H9 (cell line): Measurements from ENCODE around the gene TEX38. TPM values are rescaled to one million over a fixed set of nuclear protein-coding genes. Genes with fewer than 3 reads are reported as not detected.

ENCODE experiments used
- DNase-seq: peaks from one replicate; pipeline ENCODE4 v3.0.0-alpha.2; 2017
- H2AFZ ChIP-seq: one replicate; pipeline ENCODE4 v1.6.1; 2013; ENCODE audit warnings: mild to moderate bottlenecking, low read length, control low read depth, moderate library complexity
- H2AK5ac ChIP-seq: 2 replicates; pipeline ENCODE4 v1.6.1; 2013; ENCODE audit warnings: low read length, control low read depth, mixed read lengths; ENCODE audit not compliant: insufficient read length
- H2BK120ac ChIP-seq: one replicate; pipeline ENCODE4 v1.6.1; 2013; ENCODE audit warnings: low read depth, mild to moderate bottlenecking, low read length, control low read depth, inconsistent platforms; ENCODE audit not compliant: poor library complexity, severe bottlenecking
- H2BK12ac ChIP-seq: 2 replicates; pipeline ENCODE4 v1.6.1; 2013; ENCODE audit warnings: low read length, control low read depth, mixed read lengths, low read depth; ENCODE audit not compliant: insufficient read length
- H2BK15ac ChIP-seq: 2 replicates; pipeline ENCODE4 v1.6.1; 2013; ENCODE audit warnings: low read depth, low read length, control low read depth
- H2BK20ac ChIP-seq: one replicate; pipeline ENCODE4 v1.6.1; 2013; ENCODE audit warnings: low read depth, mild to moderate bottlenecking, low read length, control low read depth, inconsistent platforms; ENCODE audit not compliant: poor library complexity, severe bottlenecking
- H2BK5ac ChIP-seq: 2 replicates; pipeline ENCODE4 v1.6.1; 2013; ENCODE audit warnings: low read length, control low read depth, mixed read lengths; ENCODE audit not compliant: insufficient read length
- H3K14ac ChIP-seq: 2 replicates; pipeline ENCODE4 v1.6.1; 2013; ENCODE audit warnings: low read length, control low read depth; ENCODE audit not compliant: insufficient read depth
- H3K18ac ChIP-seq: 2 replicates; pipeline ENCODE4 v1.6.1; 2013; ENCODE audit warnings: low read depth, mild to moderate bottlenecking, mixed read lengths, low read length, control low read depth; ENCODE audit not compliant: insufficient read length
- H3K23ac ChIP-seq: 2 replicates; pipeline ENCODE4 v1.6.1; 2013; ENCODE audit warnings: low read length, control low read depth, mixed read lengths, low read depth; ENCODE audit not compliant: insufficient read length
- H3K23me2 ChIP-seq: 2 replicates; pipeline ENCODE4 v1.6.1; 2013; ENCODE audit warnings: low read depth, mild to moderate bottlenecking, mixed read lengths, low read length, control low read depth; ENCODE audit not compliant: insufficient read length, poor library complexity, severe bottlenecking
- H3K27ac ChIP-seq: 2 replicates; pipeline ENCODE4 v1.5.1; 2013; ENCODE audit warnings: low read length, control low read depth, mixed read lengths, low read depth; ENCODE audit not compliant: insufficient read length
- H3K27me3 ChIP-seq: 2 replicates; pipeline ENCODE4 v1.6.1; 2013; ENCODE audit warnings: low read length, control low read depth, inconsistent platforms; ENCODE audit not compliant: insufficient read depth
- H3K4ac ChIP-seq: 2 replicates; pipeline ENCODE4 v1.6.1; 2013; ENCODE audit warnings: low read depth, mild to moderate bottlenecking, control low read depth, inconsistent platforms, low read length, moderate library complexity
- H3K4me1 ChIP-seq: 2 replicates; pipeline ENCODE4 v1.6.1; 2013; ENCODE audit warnings: low read length, control low read depth, inconsistent platforms; ENCODE audit not compliant: insufficient read depth
- H3K4me2 ChIP-seq: 2 replicates; pipeline ENCODE4 v1.6.1; 2013; ENCODE audit warnings: low read length, control low read depth, mixed read lengths; ENCODE audit not compliant: insufficient read length, insufficient read depth
- H3K56ac ChIP-seq: 2 replicates; pipeline ENCODE4 v1.6.1; 2013; ENCODE audit warnings: low read depth, mild to moderate bottlenecking, mixed read lengths, low read length, control low read depth; ENCODE audit not compliant: insufficient read length
- H3K79me1 ChIP-seq: 2 replicates; pipeline ENCODE4 v1.6.1; 2013; ENCODE audit warnings: low read depth, mild to moderate bottlenecking, moderate library complexity, low read length, control low read depth, inconsistent platforms; ENCODE audit not compliant: insufficient read depth, poor library complexity, severe bottlenecking
- H3K79me2 ChIP-seq: 2 replicates; pipeline ENCODE4 v1.6.1; 2013; ENCODE audit warnings: low read length, control low read depth, inconsistent platforms; ENCODE audit not compliant: insufficient read depth
- H3K9ac ChIP-seq: 2 replicates; pipeline ENCODE4 v1.6.1; 2013; ENCODE audit warnings: low read length, control low read depth, mixed read lengths; ENCODE audit not compliant: insufficient read length; ENCODE audit errors: extremely low read depth
- H3K9me3 ChIP-seq: one replicate; pipeline ENCODE4 v1.6.1; 2013; ENCODE audit warnings: low read depth, low read length, inconsistent platforms; ENCODE audit not compliant: control insufficient read depth
- H3T11ph ChIP-seq: one replicate; pipeline ENCODE4 v1.6.1; 2013; ENCODE audit warnings: mild to moderate bottlenecking, low read length, control low read depth, inconsistent platforms
- H4K20me1 ChIP-seq: one replicate; pipeline ENCODE4 v1.6.1; 2013; ENCODE audit not compliant: control insufficient read depth, insufficient read length, insufficient read depth
- H4K5ac ChIP-seq: 2 replicates; pipeline ENCODE4 v1.6.1; 2013; ENCODE audit warnings: low read depth, mild to moderate bottlenecking, mixed read lengths, low read length, control low read depth; ENCODE audit not compliant: insufficient read length
- H4K8ac ChIP-seq: replicated peaks from 2 replicates; pipeline ENCODE4 v1.6.1; 2013; ENCODE audit warnings: low read length, control low read depth, mixed read lengths, low read depth; ENCODE audit not compliant: insufficient read length
- H4K91ac ChIP-seq: 2 replicates; pipeline ENCODE4 v1.6.1; 2013; ENCODE audit warnings: low read depth, mild to moderate bottlenecking, moderate library complexity, mixed read lengths, low read length, control low read depth; ENCODE audit not compliant: insufficient read length
- H3K27ac Mint-ChIP-seq, 3 experiments: 2 replicates in 2 of 3; 3 replicates in 1 of 3; pipeline ENCODE4 v1.8.0; 2020 to 2021; ENCODE audit warnings: mixed read lengths in 3 of 3, mild to moderate bottlenecking in 1 of 3, moderate library complexity in 1 of 3
- H3K27me3 Mint-ChIP-seq: 2 replicates; pipeline ENCODE4 v1.8.0; 2021; ENCODE audit warnings: low read depth, mild to moderate bottlenecking, moderate library complexity, mixed read lengths
- H3K36me3 Mint-ChIP-seq, 3 experiments: 2 replicates in 2 of 3; 3 replicates in 1 of 3; pipeline ENCODE4 v1.8.0; 2020 to 2021; ENCODE audit warnings: low read depth in 3 of 3, mixed read lengths in 3 of 3; ENCODE audit not compliant: insufficient read depth in 1 of 3
- H3K4me1 Mint-ChIP-seq, 2 experiments: 2 replicates each; pipeline ENCODE4 v1.8.0; 2020; ENCODE audit warnings: mixed read lengths in 2 of 2
- H3K4me3 Mint-ChIP-seq, 2 experiments: 2 replicates in 1 of 2; 3 replicates in 1 of 2; pipeline ENCODE4 v1.8.0; 2020 to 2021; ENCODE audit warnings: mild to moderate bottlenecking in 2 of 2, mixed read lengths in 2 of 2, moderate library complexity in 1 of 2
- H3K9me3 Mint-ChIP-seq, 2 experiments: 2 replicates in 1 of 2; 3 replicates in 1 of 2; pipeline ENCODE4 v1.8.0; 2020; ENCODE audit warnings: mild to moderate bottlenecking in 2 of 2, mixed read lengths in 2 of 2, moderate library complexity in 1 of 2
- WGBS: extraction: QIAGEN DNeasy Blood & Tissue Kit; methylation state at CpG from one replicate; pipeline ENCODE4 v1.1.7; 2013; ENCODE audit warnings: missing lambda C conversion rate, low lambda C conversion rate, mixed read lengths; ENCODE audit not compliant: insufficient read length; ENCODE audit errors: extremely low coverage; 5-methylcytosine and 5-hydroxymethylcytosine counted together
- total RNA-seq: library from RNA; stranded (reverse); gene quantifications from 2 replicates; pipeline ENCODE4 v1.2.1, GENCODE V29; 2021
- TF ChIP-seq, protein P1 (sequence below): fragments of 200-600 bp; sonication (generic); conservative IDR thresholded peaks from 3 replicates; pipeline ENCODE4 v1.8.0; 2021; ENCODE audit warnings: antibody characterized with exemption, mild to moderate bottlenecking

TEX38 gene
- total RNA-seq, 1 experiment from 2014 or later = not detected

DNA sequence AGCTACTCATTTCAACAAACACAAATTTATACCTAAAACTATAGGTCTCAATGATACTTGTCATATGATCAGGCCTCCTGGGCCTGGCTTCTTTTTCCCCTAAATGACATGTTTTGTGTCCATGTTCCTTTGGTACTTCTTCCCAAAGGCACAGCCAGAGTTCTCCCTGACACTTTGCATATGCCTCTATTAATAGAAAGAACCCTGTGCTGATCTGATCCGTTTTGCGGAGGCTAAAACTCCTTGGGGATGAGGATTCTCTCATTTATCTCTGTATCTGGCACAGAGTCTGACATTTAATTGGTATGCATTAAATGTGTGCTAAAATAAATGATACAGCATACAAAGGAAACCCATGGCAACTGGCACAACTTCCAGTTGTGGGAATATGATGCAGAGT lies 15.0 kb upstream of the TEX38 start:
- H3K4me3 Mint-ChIP-seq = no peak overlapping the region
- Histone ChIP-seq H2AK5ac (no peak overlapping the region), H2BK20ac (no peak overlapping the region), H3K18ac (no peak overlapping the region), H2BK12ac (no peak overlapping the region), H4K20me1 (no peaks in the 10 kb centered on the region), H4K5ac (no peak overlapping the region), H3K56ac (no peak overlapping the region), H3T11ph (no peak overlapping the region), H2BK15ac (no peak overlapping the region), H3K23ac (no peak overlapping the region), H3K4me2 (no peak overlapping the region), H3K23me2 (no peaks in the 10 kb centered on the region), H3K9ac (no peak overlapping the region), H4K8ac (no peak overlapping the region), H2BK5ac (no peak overlapping the region), H3K14ac (no peak overlapping the region), H2AFZ (no peak overlapping the region), H3K79me1 (no peaks in the 10 kb centered on the region), H3K79me2 (no peaks in the 10 kb centered on the region), H3K4me1 (no peaks in the 10 kb centered on the region), H3K9me3 (no peaks in the 10 kb centered on the region), H3K27ac (no peak overlapping the region), H2BK120ac (no peak overlapping the region), H4K91ac (no peak overlapping the region), H3K27me3 (no peaks in the 10 kb centered on the region), H3K4ac (no peak overlapping the region)
- no CpG with 5 or more reads among the region's 2 CpGs for WGBS
- H3K36me3 Mint-ChIP-seq = peaks cover 18 to 55% (median 43%) of the 10 kb centered on the region in 3 experiments; a peak in 6 of 7 replicates
- no peaks in the 10 kb centered on the region for H3K4me1 Mint-ChIP-seq
- no peaks in the 10 kb centered on the region for H3K27me3 Mint-ChIP-seq
- no peak overlapping the region for H3K27ac Mint-ChIP-seq
- TF ChIP-seq, protein P1, sequence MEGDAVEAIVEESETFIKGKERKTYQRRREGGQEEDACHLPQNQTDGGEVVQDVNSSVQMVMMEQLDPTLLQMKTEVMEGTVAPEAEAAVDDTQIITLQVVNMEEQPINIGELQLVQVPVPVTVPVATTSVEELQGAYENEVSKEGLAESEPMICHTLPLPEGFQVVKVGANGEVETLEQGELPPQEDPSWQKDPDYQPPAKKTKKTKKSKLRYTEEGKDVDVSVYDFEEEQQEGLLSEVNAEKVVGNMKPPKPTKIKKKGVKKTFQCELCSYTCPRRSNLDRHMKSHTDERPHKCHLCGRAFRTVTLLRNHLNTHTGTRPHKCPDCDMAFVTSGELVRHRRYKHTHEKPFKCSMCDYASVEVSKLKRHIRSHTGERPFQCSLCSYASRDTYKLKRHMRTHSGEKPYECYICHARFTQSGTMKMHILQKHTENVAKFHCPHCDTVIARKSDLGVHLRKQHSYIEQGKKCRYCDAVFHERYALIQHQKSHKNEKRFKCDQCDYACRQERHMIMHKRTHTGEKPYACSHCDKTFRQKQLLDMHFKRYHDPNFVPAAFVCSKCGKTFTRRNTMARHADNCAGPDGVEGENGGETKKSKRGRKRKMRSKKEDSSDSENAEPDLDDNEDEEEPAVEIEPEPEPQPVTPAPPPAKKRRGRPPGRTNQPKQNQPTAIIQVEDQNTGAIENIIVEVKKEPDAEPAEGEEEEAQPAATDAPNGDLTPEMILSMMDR = no peak
- DNase-seq = no peak
- H3K9me3 Mint-ChIP-seq = no peaks in the 10 kb centered on the region
